Karpas-422 (cell line): ENCODE results near the gene CDK5RAP1. TPM values are rescaled to one million over a fixed set of nuclear protein-coding genes. Genes with fewer than 3 reads are reported as not detected.
A peak's percentile ranks its signal among the peaks of the same experiment; 100 is the strongest.

Experiments used
- DNase-seq: peaks from one replicate; pipeline ENCODE4 v3.0.0-alpha.2; 2015
- H2AFZ ChIP-seq: fragments of 200-600 bp; sonication (generic); 2 replicates; pipeline ENCODE4 v1.6.1; 2014; ENCODE audit warnings: antibody characterized with exemption, low read length, mixed read lengths
- H3K27ac ChIP-seq: fragments of 200-600 bp; sonication (generic); 2 replicates; pipeline ENCODE4 v1.5.1; 2014; ENCODE audit warnings: mild to moderate bottlenecking, low read length, moderate library complexity
- H3K27me3 ChIP-seq: fragments of 200-600 bp; sonication (generic); 2 replicates; pipeline ENCODE4 v1.6.1; 2014; ENCODE audit warnings: low read length, mixed read lengths
- H3K36me3 ChIP-seq: fragments of 200-600 bp; sonication (generic); 2 replicates; pipeline ENCODE4 v1.6.1; 2014; ENCODE audit warnings: low read length, mixed read lengths; ENCODE audit not compliant: insufficient read depth
- H3K4me1 ChIP-seq: fragments of 200-600 bp; sonication (generic); 2 replicates; pipeline ENCODE4 v1.6.1; 2014; ENCODE audit warnings: mild to moderate bottlenecking, low read length, mixed read lengths
- H3K4me2 ChIP-seq: fragments of 200-600 bp; sonication (generic); 2 replicates; pipeline ENCODE4 v1.6.1; 2014; ENCODE audit warnings: low read length, low read depth, mild to moderate bottlenecking; ENCODE audit not compliant: poor library complexity, severe bottlenecking
- H3K4me3 ChIP-seq: fragments of 200-600 bp; sonication (generic); 2 replicates; pipeline ENCODE4 v1.5.1; 2014; ENCODE audit warnings: mild to moderate bottlenecking, antibody characterized with exemption, low read length, mixed read lengths
- H3K79me2 ChIP-seq: fragments of 200-600 bp; sonication (generic); 2 replicates; pipeline ENCODE4 v1.6.1; 2014; ENCODE audit warnings: mild to moderate bottlenecking, low read length, mixed read lengths
- H3K9ac ChIP-seq: fragments of 200-600 bp; sonication (generic); 2 replicates; pipeline ENCODE4 v1.6.0; 2014; ENCODE audit warnings: low read length
- H3K9me2 ChIP-seq: fragments of 200-600 bp; sonication (generic), shearing (Covaris generic); replicated peaks from 2 replicates; pipeline ENCODE4 v1.6.0; 2014; ENCODE audit warnings: mild to moderate bottlenecking, low read length, moderate library complexity; ENCODE audit not compliant: insufficient read depth
- H3K9me3 ChIP-seq: fragments of 300-700, 200-600 bp; sonication (generic); 2 replicates; pipeline ENCODE4 v1.6.1; 2014; ENCODE audit warnings: low read length, mixed read lengths
- H4K20me1 ChIP-seq: fragments of 200-600 bp; sonication (generic); 2 replicates; pipeline ENCODE4 v1.6.1; 2014; ENCODE audit warnings: mild to moderate bottlenecking, antibody characterized with exemption, low read length, low read depth; ENCODE audit not compliant: insufficient read depth
- total RNA-seq: library from RNA; depleted of rRNA; stranded (reverse); fragments of >200 nt; shearing (Covaris generic); gene quantifications from 2 replicates; pipeline ENCODE4 v1.2.3, GENCODE V29; 2014; ENCODE audit warnings: low replicate concordance

The CDK5RAP1 gene
- total RNA-seq, 1 experiment from 2014 or later = 32.5 TPM

DNA sequence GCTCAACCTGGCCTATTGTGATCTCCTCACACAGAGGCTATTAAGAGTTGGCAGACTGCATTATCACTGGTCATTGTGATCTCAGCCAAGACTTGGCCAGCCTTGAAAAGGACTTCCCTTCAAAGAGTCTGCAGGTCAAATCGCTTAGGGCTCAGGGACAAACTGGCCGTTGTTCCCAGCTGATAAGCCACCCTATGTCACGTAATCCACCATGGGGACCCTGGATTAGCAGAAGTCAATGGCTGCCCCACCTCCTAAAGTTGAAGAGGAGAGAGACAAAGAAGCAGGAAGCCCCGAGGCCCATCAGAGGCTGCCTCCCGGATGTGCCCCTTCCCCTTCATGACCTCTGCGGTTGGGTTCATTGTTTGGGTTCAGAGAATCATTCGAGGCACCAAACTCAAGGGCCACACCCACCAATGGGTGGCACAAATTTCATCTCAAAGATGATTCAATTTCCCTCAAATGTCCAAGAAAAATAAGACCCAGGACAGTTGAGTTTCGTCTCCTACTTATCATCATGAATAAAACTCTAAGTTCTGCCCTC is 61.7 kb downstream of the CDK5RAP1 start:
- Histone ChIP-seq H3K27ac (no peak overlapping the region), H2AFZ (no peak overlapping the region), H3K4me1 (peaks cover 23% of the 10 kb centered on the region), H3K4me2 (no peak overlapping the region), H3K9me3 (no peaks in the 10 kb centered on the region), H3K9ac (no peak overlapping the region), H3K9me2 (no peaks in the 10 kb centered on the region), H3K36me3 (no peaks in the 10 kb centered on the region), H3K79me2 (no peaks in the 10 kb centered on the region), H3K27me3 (no peaks in the 10 kb centered on the region), H3K4me3 (no peak overlapping the region), H4K20me1 (no peaks in the 10 kb centered on the region)
- no peak for DNase-seq

DNA sequence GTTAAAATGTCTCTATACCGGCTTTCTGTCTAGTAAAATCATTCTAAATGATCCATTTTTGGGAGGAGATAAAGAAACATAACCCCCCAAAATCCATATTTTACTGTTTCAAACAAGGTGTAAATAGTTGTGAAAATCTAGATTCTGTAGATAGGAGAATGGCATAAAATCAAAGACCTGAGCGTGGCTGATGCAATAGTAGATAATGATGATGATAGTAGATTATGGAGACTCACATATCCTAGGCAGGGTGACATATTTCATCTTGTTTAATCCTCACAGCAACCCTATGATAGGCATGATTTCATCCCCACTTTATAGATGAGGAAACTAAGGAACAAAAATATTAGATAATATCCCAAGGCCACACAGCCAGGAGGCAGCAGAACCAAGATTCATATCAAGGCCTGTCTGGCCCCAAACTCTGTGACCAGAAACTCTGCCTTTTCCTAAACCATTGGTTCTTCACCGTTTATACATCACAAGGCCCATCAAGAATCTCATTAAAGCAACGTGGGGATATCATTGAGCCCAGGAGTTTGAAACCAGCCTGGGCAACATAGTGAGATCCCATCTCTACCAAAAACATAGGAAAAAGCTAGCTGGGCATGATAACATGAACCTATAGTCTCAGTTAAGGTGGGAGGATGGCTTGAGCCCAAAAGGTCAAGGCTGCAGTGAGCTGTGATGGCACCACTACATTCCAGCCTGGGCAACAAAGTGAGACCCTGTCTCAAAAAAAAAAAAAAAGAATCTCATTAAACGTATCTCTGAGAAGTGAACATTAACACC is 62.7 kb downstream of the CDK5RAP1 start:
- Histone ChIP-seq H3K9me3 (no peaks in the 10 kb centered on the region), H3K9me2 (no peaks in the 10 kb centered on the region), H3K4me3 (peak overlapping the region; percentile 58; the same call in 1 of the 2 replicates), H3K36me3 (no peaks in the 10 kb centered on the region), H3K9ac (peak overlapping the region; percentile 68), H3K4me2 (peak overlapping the region; percentile 69), H2AFZ (no peak overlapping the region), H3K27ac (peak overlapping the region; percentile 95), H3K79me2 (no peaks in the 10 kb centered on the region), H4K20me1 (no peaks in the 10 kb centered on the region), H3K27me3 (no peaks in the 10 kb centered on the region), H3K4me1 (peaks cover 23% of the 10 kb centered on the region)
- no peak for DNase-seq

DNA sequence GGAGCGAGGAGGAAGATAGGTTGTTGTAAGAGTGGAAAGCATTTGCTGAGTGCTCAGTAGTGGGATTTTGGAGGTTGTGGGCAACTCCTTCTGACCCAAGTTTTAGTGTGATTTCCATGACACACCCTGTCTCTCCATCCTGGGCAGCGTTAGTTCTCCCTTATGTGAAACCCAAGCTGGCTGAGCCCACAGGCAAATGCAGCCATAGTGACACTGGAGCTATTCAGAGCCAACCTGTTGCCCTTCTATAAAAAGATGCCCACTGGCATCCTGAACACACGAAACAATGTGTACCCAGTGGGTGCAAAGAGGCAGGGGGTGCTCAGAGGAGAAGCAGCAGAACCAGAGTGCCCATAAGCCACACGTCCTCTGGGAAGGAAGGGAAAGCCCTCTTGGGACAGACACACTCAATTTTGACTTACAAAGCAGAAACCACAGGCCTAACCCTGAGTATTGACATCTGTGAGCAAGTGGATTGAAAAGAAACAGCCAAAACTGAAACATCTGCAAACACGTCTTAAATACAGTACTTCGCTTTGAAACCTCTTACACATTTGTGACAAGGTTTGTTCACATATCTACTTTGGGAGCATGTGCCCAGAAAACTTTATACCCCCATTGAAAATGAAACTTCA is 63.7 kb downstream of the CDK5RAP1 start:
- no peaks in the 10 kb centered on the region for H3K27me3 ChIP-seq
- DNase-seq = peak; percentile 77
- no peaks in the 10 kb centered on the region for H3K9me3 ChIP-seq
- peaks cover 23% of the 10 kb centered on the region for H3K4me1 ChIP-seq
- no peaks in the 10 kb centered on the region for H3K79me2 ChIP-seq
- peak overlapping the region; percentile 69 for H3K4me2 ChIP-seq
- no peaks in the 10 kb centered on the region for H3K36me3 ChIP-seq
- no peaks in the 10 kb centered on the region for H4K20me1 ChIP-seq
- peak overlapping the region; percentile 68 for H3K9ac ChIP-seq
- H3K4me3 ChIP-seq = peak overlapping the region; percentile 58
- peak overlapping the region; percentile 35; the same call in 1 of the 2 replicates for H2AFZ ChIP-seq
- no peaks in the 10 kb centered on the region for H3K9me2 ChIP-seq
- H3K27ac ChIP-seq = peak overlapping the region; percentile 95

DNA sequence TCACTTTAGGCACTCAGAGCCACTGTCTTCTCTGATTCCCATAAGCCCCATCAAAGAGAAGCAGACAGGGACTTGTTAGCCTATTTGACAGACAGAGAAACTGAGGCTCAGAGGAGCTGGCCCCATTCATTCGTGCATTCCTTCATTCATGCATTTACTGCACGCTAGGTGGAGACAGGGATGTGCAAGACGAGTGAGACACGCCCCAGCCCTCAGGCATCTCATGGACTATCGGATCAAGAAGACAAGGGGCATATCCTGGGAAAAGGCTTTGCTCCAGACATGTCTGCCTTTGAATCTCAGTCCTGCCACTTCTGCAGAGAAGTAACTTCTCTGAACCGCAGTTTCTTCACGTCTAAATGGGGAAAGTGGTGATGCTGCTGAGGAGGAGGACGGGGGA is 64.2 kb downstream of the CDK5RAP1 start:
- Histone ChIP-seq H3K4me1 (peaks cover 23% of the 10 kb centered on the region), H3K9me3 (no peaks in the 10 kb centered on the region), H3K36me3 (no peaks in the 10 kb centered on the region), H3K27me3 (no peaks in the 10 kb centered on the region), H4K20me1 (no peaks in the 10 kb centered on the region), H3K9me2 (no peaks in the 10 kb centered on the region), H3K4me2 (peak overlapping the region; percentile 69), H3K4me3 (peak overlapping the region; percentile 58), H3K27ac (peak overlapping the region; percentile 95), H3K79me2 (no peaks in the 10 kb centered on the region), H3K9ac (peak overlapping the region; percentile 68), H2AFZ (peak overlapping the region; percentile 35; the same call in 1 of the 2 replicates)
- DNase-seq = peak; percentile 71

DNA sequence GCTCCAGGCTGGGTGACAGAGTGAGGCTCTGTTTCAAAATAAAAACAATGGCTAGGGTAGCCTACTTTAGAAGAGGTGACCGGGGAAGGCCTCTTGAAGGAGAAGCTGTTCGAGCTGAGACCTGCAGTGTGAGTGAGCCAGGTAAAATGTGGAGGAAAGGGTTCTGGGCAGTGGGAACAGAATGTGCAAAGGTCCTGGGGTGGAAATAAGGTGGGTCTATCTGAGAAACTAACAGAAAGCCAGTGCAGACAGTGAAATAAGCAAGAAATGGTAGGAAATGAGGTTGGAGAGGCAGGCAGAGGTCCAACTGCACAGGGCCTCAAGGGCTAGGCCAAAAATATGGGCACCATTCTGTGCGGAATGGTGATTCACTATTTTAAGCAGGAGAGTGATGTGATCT is 64.9 kb downstream of the CDK5RAP1 start:
- H3K79me2 ChIP-seq = no peaks in the 10 kb centered on the region
- H3K27ac ChIP-seq = no peak overlapping the region
- no peaks in the 10 kb centered on the region for H3K27me3 ChIP-seq
- peaks cover 23% of the 10 kb centered on the region for H3K4me1 ChIP-seq
- H4K20me1 ChIP-seq = no peaks in the 10 kb centered on the region
- no peak overlapping the region for H2AFZ ChIP-seq
- no peaks in the 10 kb centered on the region for H3K9me2 ChIP-seq
- H3K4me2 ChIP-seq = no peak overlapping the region
- H3K4me3 ChIP-seq = no peak overlapping the region
- DNase-seq = no peak
- no peak overlapping the region for H3K9ac ChIP-seq
- no peaks in the 10 kb centered on the region for H3K36me3 ChIP-seq
- no peaks in the 10 kb centered on the region for H3K9me3 ChIP-seq

DNA sequence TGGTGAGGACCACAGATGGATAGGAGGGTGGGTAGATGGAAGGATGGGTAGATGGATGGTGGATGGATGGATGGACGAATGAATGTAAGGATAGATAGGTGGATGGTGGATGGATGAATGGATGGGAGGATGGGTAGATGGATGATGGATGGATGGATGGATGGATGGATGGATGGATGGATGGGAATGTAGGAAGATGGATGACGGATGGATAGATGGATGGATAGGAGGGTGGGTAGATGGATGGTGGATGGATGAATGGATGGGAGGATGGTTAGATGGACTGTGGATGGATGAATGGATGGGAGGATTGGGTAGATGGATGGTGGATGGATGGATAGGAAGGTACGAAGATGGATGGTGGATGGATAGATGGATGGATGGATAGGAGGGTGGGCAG is 67.2 kb downstream of the CDK5RAP1 start:
- Histone ChIP-seq H3K4me3 (no peak overlapping the region), H3K9ac (no peak overlapping the region), H3K27me3 (no peaks in the 10 kb centered on the region), H3K4me2 (no peak overlapping the region), H3K9me2 (no peaks in the 10 kb centered on the region), H2AFZ (no peak overlapping the region), H3K9me3 (no peaks in the 10 kb centered on the region), H4K20me1 (no peaks in the 10 kb centered on the region), H3K4me1 (peaks cover 23% of the 10 kb centered on the region), H3K36me3 (no peaks in the 10 kb centered on the region), H3K79me2 (no peaks in the 10 kb centered on the region), H3K27ac (no peak overlapping the region)
- no peak for DNase-seq

DNA sequence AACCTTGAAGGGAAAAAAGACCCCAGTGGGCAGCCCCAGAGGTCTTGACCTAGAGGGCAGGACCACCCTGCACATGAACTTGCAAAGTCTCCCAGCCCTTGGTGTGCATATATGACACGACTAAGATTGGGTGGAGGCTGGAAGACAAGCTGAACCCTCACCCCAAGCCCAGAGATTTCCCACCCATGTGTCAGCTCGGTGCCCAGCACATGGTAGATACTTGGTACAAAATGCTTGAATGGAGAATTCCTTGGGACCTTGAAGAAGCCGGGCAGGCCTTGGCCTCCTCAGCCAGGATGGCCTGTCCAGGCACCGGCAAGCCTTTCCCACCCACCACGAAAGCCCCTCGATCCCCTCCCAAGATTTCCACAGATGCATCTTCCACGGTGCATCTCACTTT is 67.7 kb downstream of the CDK5RAP1 start:
- no peak overlapping the region for H2AFZ ChIP-seq
- H3K36me3 ChIP-seq = no peaks in the 10 kb centered on the region
- no peaks in the 10 kb centered on the region for H3K9me3 ChIP-seq
- no peaks in the 10 kb centered on the region for H3K9me2 ChIP-seq
- no peak overlapping the region for H3K4me3 ChIP-seq
- H3K9ac ChIP-seq = no peak overlapping the region
- DNase-seq = no peak
- no peak overlapping the region for H3K4me2 ChIP-seq
- no peaks in the 10 kb centered on the region for H4K20me1 ChIP-seq
- H3K27ac ChIP-seq = no peak overlapping the region
- H3K4me1 ChIP-seq = peaks cover 19% of the 10 kb centered on the region
- H3K79me2 ChIP-seq = no peaks in the 10 kb centered on the region
- no peaks in the 10 kb centered on the region for H3K27me3 ChIP-seq

DNA sequence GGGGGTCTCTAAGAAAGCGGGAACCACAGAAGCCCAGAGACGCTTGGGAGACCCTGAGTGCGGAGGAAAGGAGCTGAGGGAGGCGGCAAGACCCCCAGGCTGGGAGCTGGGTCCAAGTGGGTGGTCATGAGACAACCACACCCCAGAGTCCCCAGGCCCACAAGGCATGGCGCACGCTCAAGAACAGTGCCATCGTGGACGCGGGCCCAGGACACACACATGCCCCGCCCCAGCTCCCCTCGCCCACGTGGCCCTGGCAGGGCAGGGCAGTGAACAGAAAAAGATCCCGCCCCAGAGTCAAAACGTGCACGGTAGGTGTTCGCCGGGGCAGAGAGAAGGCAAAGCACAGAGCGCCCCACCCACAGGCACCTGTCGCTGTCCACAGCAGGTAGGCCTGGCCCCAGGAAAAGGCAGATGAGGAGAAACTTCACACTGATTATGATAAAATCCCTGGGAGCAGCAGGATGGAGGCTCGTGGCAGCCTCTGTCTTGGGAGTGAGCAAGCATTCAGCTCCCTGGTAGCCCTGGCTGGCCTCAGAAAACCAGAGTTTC is 68.3 kb downstream of the CDK5RAP1 start:
- no peaks in the 10 kb centered on the region for H4K20me1 ChIP-seq

More for the DNA sequence above, 68.3 kb downstream of the CDK5RAP1 start:
- H3K27ac ChIP-seq = no peak overlapping the region
- H2AFZ ChIP-seq = no peak overlapping the region
- no peak overlapping the region for H3K4me2 ChIP-seq
- no peak overlapping the region for H3K4me3 ChIP-seq
- H3K4me1 ChIP-seq = peaks cover 13% of the 10 kb centered on the region
- DNase-seq = no peak
- H3K9me3 ChIP-seq = no peaks in the 10 kb centered on the region
- H3K27me3 ChIP-seq = no peaks in the 10 kb centered on the region
- no peaks in the 10 kb centered on the region for H3K36me3 ChIP-seq
- no peaks in the 10 kb centered on the region for H3K9me2 ChIP-seq
- no peak overlapping the region for H3K9ac ChIP-seq
- no peaks in the 10 kb centered on the region for H3K79me2 ChIP-seq
